Glomerular visceral epithelial cell (primary cell): ENCODE results near the gene HIVEP3.
"Not testable (repeated sequence)": the region's sequence is repeated elsewhere in the genome, so short reads cannot be mapped to it uniquely, and the experiment has no call there.

Experiments
- DNase-seq: peaks from one replicate; pipeline ENCODE4 v3.0.0-alpha.2; 2016; ENCODE audit errors: extremely low spot score

Gene HIVEP3

GRCh38 chr1:41918450-41919043 lies at the start of gene HIVEP3:
Gene HIVEP3 (minus strand): TSS chr1:41918922.
- DNase-seq: peak; percentile 38

DNA sequence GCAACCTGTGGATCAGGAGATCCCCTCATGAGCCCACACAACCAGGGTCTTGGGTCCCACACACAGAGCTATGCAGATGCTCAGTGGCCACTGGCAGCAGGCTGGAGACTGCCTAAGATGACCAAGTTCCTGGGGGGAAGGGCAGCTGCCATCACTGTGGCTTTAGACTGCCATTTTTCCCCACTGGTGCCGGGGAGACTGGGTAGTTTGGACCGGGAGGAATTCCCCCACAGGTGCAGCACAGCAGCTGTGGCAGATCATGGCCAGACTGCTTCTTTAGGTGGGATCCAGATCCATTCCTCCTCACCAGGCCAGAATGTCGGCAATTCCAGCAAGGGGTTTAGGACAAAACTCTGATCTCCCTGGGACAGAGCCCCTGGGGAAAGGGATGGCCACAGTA lies 45.7 kb upstream of the HIVEP3 start:
- DNase-seq: no peak

DNA sequence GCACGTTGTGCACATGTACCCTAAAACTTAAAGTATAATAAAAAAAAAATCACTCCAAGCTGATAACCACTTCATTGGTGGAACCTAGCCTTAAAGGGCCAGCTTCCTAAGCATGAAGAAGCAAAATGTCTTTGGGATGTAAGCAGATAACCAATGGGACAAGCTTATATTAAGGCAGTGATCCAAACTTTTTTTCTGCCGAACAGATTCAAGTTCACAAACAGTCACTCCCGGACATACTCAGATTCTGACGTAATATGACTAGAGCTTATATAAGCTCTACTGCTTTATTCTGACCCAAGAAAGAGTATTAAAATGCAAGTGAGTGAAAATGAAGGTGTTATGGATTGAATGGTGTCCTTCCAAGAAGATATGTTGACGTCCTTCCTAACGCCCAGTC lies 44.9 kb upstream of the HIVEP3 start:
- no peak for DNase-seq

GRCh38 chr1:41958015-41958673 lies 39.4 kb upstream of the HIVEP3 start:
- no peak for DNase-seq

- peak; percentile 27 for DNase-seq
Measured at GRCh38 chr1:41957568-41957967, 38.8 kb upstream of the HIVEP3 start.

- DNase-seq: peak; percentile 98
Measured at GRCh38 chr1:41955461-41956159, 36.9 kb upstream of the HIVEP3 start.

DNA sequence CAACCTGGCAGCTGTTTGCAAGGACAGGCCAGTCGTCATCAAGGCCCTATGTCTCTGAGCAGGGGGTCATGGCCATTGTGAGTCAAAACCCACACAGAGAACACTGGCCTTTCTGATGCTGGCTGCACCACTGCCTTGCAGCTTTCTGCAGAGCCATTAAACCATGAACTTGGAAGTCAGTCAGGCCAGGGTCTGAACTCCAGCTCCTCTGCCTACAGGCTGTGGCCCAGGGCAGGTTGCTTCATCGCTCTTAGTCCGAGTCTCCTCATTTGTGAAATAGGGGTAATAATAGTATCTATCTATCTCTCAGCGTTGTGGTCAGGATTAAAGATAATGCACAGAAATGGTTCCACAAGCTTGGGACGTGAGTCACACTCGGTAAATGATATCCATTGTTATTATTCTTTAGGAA lies 35.8 kb upstream of the HIVEP3 start:
- DNase-seq: peak; percentile 93

GRCh38 chr1:41953291-41953690 lies 34.6 kb upstream of the HIVEP3 start:
- no peak for DNase-seq

- no peak for DNase-seq
Measured at GRCh38 chr1:41952208-41952607, 33.5 kb upstream of the HIVEP3 start.

GRCh38 chr1:41951492-41951891 lies 32.8 kb upstream of the HIVEP3 start:
- not testable (repeated sequence) for DNase-seq

GRCh38 chr1:41950820-41951219 lies 32.1 kb upstream of the HIVEP3 start:
- peak; percentile 24 for DNase-seq

DNA sequence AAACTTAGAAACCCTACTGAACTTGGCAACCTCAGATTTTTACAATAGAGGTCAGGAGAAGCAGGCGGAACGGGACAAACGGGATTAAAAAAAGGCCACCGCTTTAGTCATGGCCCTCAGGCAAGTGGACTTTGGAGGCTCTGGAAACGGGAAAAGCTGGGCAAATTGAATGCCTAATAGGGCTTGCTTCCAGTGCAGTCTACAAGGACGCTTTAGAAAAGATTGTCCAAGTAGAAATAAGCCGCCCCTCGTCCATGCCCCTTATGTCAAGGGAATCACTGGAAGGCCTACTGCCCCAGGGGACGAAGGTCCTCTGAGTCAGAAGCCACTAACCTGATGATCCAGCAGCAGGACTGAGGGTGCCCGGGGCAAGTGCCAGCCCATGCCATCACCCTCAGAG lies 27.2 kb upstream of the HIVEP3 start:
- DNase-seq: not testable (repeated sequence)

DNA sequence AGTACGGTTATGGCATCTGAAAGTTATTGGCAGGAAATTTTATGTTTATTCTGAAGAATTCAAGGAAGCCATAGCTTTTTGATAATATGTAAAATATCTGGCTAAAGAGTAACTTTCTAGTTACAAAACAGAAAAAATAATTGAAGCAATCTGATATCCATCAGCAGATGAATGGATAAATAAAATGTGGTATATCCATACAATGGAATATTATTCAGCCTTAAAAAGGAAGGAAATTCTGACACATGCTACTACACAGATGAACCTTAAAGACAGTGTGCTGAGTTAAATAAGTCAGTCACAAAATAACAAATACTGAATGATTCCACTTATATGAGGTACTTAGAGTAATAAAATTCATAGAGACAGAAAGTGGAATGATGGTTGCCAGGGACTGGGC lies 25.0 kb upstream of the HIVEP3 start:
- DNase-seq: no peak

- DNase-seq: no peak
Measured at GRCh38 chr1:41942278-41942677, 23.6 kb upstream of the HIVEP3 start.

DNA sequence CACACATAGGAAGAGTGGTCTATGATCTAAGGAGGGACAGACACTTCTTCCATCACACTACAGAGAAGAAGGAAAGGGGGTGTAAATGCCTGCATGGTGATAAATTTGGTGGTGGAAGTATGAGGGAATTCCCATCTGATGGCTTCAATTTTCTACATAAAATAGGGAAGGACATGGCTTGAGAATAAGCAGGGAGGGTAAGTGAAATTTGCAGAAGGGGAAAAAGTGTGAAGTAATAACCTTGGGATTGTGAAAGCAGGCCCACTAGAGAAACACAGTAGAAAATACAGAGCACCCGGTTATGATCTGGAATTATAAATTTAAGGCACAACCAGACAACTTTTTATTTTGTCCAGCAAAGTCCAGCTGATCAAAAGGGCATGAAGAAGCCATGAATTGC lies 22.7 kb upstream of the HIVEP3 start:
- DNase-seq: no peak

DNA sequence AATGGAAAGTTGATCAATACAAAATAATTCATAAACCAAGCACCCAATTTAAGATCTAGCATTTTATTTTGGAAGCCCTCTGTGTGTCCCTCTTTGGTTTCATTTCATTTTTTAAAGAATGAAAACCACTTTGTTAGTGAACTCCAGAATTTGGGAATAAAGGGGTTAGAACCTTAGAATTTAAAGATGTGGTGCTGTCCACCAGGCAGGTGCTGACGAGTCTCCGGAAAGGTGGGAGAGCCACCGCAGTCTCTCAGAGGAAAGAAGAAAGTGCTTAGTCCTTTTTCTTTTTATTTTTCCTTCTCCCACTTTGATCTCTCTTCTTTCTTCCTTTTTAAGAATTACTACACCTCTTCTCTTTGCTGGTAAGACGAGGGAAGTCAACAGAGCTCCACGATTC lies 20.5 kb upstream of the HIVEP3 start:
- no peak for DNase-seq

DNA sequence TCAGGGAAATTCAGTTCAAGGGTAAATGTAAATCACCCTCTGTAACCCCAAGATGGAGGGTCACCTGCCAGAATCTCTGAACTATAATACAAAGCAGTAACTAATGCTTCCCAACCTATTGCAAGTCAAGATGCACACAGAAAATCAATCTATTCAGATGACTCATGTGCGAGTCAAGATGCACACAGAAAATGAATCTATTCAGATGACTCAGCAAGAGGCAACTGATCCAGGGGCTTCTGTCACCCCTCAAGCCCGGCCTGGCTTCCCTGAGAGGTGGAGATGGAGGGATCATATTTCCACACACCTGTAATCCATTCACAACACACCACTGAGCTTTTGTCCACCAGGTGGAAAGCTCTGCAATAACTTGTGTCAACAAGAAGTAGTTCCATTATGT lies 17.4 kb upstream of the HIVEP3 start:
- DNase-seq: peak; percentile 15

GRCh38 chr1:41935226-41935625 lies 16.5 kb upstream of the HIVEP3 start:
- DNase-seq: no peak

GRCh38 chr1:41933106-41933505 lies 14.4 kb upstream of the HIVEP3 start:
- no peak for DNase-seq

- DNase-seq: no peak
Measured at GRCh38 chr1:41931578-41931977, 12.9 kb upstream of the HIVEP3 start.

- no peak for DNase-seq
Measured at GRCh38 chr1:41927118-41927517, 8.4 kb upstream of the HIVEP3 start.

DNA sequence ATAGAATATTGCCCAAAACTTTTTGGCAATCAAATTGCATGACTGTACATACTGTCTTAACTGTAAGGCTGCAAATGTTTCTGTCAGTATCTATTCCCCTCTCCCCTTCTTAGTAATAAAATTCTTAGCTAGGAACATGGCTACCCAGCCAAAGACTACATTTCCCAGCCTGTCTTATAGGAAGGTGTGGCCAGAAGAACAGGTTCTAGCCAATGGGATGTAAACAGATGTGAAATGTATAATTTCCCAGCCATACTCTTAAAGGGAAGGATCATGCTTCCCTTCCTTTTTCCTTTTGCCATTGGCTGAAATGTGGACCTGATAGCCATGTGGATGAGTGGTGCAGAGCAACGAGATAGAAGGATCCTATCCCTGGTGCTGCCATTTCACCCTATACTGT lies 7.0 kb upstream of the HIVEP3 start:
- no peak for DNase-seq

DNA sequence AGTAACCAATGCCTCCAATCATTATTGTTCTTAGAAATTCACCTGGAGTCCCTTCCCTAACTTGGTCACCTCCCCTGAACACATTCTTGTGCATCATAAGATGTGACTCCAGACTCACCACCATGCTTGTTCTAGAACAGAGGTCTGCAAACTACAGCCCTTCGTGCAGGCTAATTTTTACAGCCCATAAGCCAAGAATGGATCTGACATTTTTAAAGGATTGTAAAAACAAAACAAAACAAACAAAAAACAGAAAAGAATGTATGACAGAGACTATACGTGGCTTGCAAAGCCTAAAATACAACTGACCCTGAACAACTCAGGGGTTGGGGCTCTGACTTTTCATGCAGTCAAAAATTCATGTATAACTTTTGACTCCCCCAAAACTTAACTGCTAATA lies 6.2 kb upstream of the HIVEP3 start:
- DNase-seq: no peak
